Activated T-helper 2 cell treated with anti-CD3 and anti-CD28 coated beads, Interferon-gamma antibody, Interleukin-2, Interleukin-4, amounts not matched to agents 10 μg/mL and 5 μg/mL and 100 μg/mL, durations not matched to agents 14 hours and 24 hours and 36 hours (primary cell): Measurements from ENCODE around the gene SUN1. TPM values are rescaled to one million over a fixed set of nuclear protein-coding genes. Genes with fewer than 3 reads are reported as not detected.
"Not testable (repeated sequence)": the region's sequence is repeated elsewhere in the genome, so short reads cannot be mapped to it uniquely, and the experiment has no call there.

Experiments used
- DNase-seq: peaks from one replicate; pipeline ENCODE4 v3.0.0; 2021; ENCODE audit warnings: low spot score
- H3K27ac Mint-ChIP-seq: one replicate; pipeline ENCODE4 v1.8.0; 2021; ENCODE audit warnings: mixed read lengths
- H3K27me3 Mint-ChIP-seq: one replicate; pipeline ENCODE4 v1.8.0; 2021; ENCODE audit warnings: low read depth, mixed read lengths
- H3K36me3 Mint-ChIP-seq: one replicate; pipeline ENCODE4 v1.8.0; 2021; ENCODE audit warnings: low read depth, mixed read lengths
- H3K4me1 Mint-ChIP-seq: one replicate; pipeline ENCODE4 v1.8.0; 2021; ENCODE audit warnings: low read depth, mixed read lengths
- H3K4me3 Mint-ChIP-seq: one replicate; pipeline ENCODE4 v1.8.0; 2021; ENCODE audit warnings: low read depth, mild to moderate bottlenecking, moderate library complexity, mixed read lengths
- H3K9me3 Mint-ChIP-seq: one replicate; pipeline ENCODE4 v1.8.0; 2021; ENCODE audit warnings: mixed read lengths
- intact Hi-C: fragments of 100-400 bp; cut with micrococcal nuclease; formaldehyde crosslinking; loops from one replicate; pipeline ENCODE4 v1.15.1; 2023
- total RNA-seq: library from RNA; stranded (reverse); gene quantifications from 2 replicates; pipeline ENCODE4 v1.2.3, GENCODE V29; 2022

The SUN1 gene
- total RNA-seq, 1 donor from 2014 or later: 87.7 TPM

- DNase-seq, intact Hi-C loops, H3K4me1 Mint-ChIP-seq, H3K27ac Mint-ChIP-seq, H3K27me3 Mint-ChIP-seq, H3K36me3 Mint-ChIP-seq, H3K4me3 Mint-ChIP-seq, H3K9me3 Mint-ChIP-seq: not testable (repeated sequence)
These were observed 35.7 kb upstream of the SUN1 start for GRCh38 chr7:796434-797169.

- Mint-ChIP-seq H3K9me3 (no peaks in the 10 kb centered on the region), H3K27me3 (peaks cover 4% of the 10 kb centered on the region), H3K4me1 (no peaks in the 10 kb centered on the region), H3K27ac (no peak overlapping the region), H3K36me3 (no peaks in the 10 kb centered on the region), H3K4me3 (no peak overlapping the region)
- no peak for DNase-seq
- intact Hi-C loops: no loop called here
These were observed 33.3 kb upstream of the SUN1 start for GRCh38 chr7:798921-799470.

DNA sequence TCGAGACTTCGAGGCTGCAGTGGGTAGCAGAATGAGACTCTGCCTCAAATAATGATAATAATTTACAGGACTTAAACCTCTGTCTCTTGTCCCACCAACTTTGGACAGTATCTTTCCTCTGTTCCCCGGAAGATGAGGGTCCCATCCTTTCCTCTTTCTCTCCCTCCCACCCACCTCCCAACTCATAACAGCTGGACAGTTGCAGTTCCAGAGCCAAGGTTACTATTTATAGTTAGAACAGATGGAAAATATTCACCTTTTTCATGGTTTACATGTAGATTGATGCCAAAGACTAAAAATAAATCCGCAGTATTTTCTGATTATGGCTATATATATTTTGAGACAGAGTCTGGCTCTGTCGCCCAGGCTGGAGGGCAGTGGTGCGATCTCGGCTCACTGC lies 31.6 kb upstream of the SUN1 start:
- no peak overlapping the region for H3K27ac Mint-ChIP-seq
- H3K4me1 Mint-ChIP-seq: no peaks in the 10 kb centered on the region
- no peaks in the 10 kb centered on the region for H3K9me3 Mint-ChIP-seq
- intact Hi-C loops: no loop called here
- no peaks in the 10 kb centered on the region for H3K36me3 Mint-ChIP-seq
- DNase-seq: no peak
- no peak overlapping the region for H3K4me3 Mint-ChIP-seq
- H3K27me3 Mint-ChIP-seq: peaks cover 5% of the 10 kb centered on the region

GRCh38 chr7:801351-801750 lies 30.9 kb upstream of the SUN1 start:
- intact Hi-C loops, H3K27ac Mint-ChIP-seq, H3K27me3 Mint-ChIP-seq, H3K4me3 Mint-ChIP-seq, DNase-seq, H3K36me3 Mint-ChIP-seq, H3K4me1 Mint-ChIP-seq, H3K9me3 Mint-ChIP-seq: not testable (repeated sequence)

GRCh38 chr7:801940-802381 lies 30.3 kb upstream of the SUN1 start:
- H3K27me3 Mint-ChIP-seq: peaks cover 5% of the 10 kb centered on the region
- intact Hi-C loops: no loop called here
- DNase-seq: no peak

GRCh38 chr7:802500-803242 lies 29.6 kb upstream of the SUN1 start:
- Mint-ChIP-seq H3K27ac (no peak overlapping the region), H3K4me1 (no peaks in the 10 kb centered on the region), H3K36me3 (no peaks in the 10 kb centered on the region), H3K27me3 (peaks cover 5% of the 10 kb centered on the region), H3K4me3 (no peak overlapping the region), H3K9me3 (no peaks in the 10 kb centered on the region)
- intact Hi-C loops: no loop called here
- no peak for DNase-seq

More at GRCh38 chr7:801940-802381, 30.3 kb upstream of the SUN1 start:
- Mint-ChIP-seq H3K27ac (no peak overlapping the region), H3K9me3 (no peaks in the 10 kb centered on the region), H3K4me1 (no peaks in the 10 kb centered on the region), H3K4me3 (no peak overlapping the region), H3K36me3 (no peaks in the 10 kb centered on the region)

- no peak for DNase-seq
- peaks cover 8% of the 10 kb centered on the region for H3K27me3 Mint-ChIP-seq
- no peak overlapping the region for H3K4me3 Mint-ChIP-seq
- intact Hi-C loops: no loop called here
- no peaks in the 10 kb centered on the region for H3K36me3 Mint-ChIP-seq
- H3K4me1 Mint-ChIP-seq: no peaks in the 10 kb centered on the region
- H3K9me3 Mint-ChIP-seq: no peaks in the 10 kb centered on the region
- H3K27ac Mint-ChIP-seq: no peak overlapping the region
These were observed 29.0 kb upstream of the SUN1 start for GRCh38 chr7:803243-803635.

DNA sequence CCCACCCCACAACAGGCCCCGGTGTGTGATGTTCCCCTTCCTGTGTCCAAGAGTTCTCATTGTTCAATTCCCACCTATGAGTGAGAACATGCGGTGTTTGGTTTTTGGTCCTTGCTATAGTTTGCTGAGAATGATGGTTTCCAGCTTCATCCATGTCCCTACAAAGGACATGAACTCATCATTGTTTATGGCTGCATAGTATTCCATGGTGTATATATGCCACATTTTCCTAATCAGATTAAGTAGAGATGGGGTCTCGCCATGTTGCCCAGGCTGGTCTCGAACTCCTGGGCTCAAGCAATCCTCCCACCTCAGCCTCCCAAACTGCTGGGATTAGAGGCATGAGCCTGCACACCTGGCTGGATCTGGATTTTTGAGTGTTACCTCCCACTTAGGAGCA lies 28.5 kb upstream of the SUN1 start:
- H3K27ac Mint-ChIP-seq, H3K36me3 Mint-ChIP-seq, H3K9me3 Mint-ChIP-seq, H3K4me3 Mint-ChIP-seq, DNase-seq, H3K27me3 Mint-ChIP-seq, intact Hi-C loops, H3K4me1 Mint-ChIP-seq: not testable (repeated sequence)

DNA sequence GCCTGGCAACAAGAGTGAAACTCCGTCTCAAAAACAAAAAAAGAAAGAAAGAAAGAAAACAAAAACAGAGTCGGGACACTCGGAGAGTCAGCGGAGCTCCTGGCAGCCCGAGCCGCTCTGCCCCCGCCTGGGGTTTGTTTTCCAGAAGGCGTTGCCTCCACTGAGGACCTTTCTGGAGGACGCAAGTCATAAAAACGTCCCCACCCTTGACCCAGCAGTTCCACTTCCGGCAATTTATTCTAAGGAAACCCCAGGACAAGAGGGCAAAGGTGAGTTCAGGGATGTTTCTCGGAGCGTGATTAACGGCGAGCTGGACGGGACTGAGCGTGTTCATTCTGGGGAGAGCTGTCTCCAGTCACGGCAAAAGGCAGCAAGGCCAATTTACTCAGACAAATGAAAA lies 27.0 kb upstream of the SUN1 start:
- no peaks in the 10 kb centered on the region for H3K4me1 Mint-ChIP-seq

GRCh38 chr7:815284-816216 lies 16.7 kb upstream of the SUN1 start:
- H3K4me3 Mint-ChIP-seq: peak overlapping the region; percentile 70
- intact Hi-C loops: loop anchor here (2.0 to 10.0 kb wide), 4 partner anchors 15 to 201 kb away; partner anchors contain the start of genes DNAAF5, GET4 and PRKAR1B
- H3K36me3 Mint-ChIP-seq: peaks cover 18% of the 10 kb centered on the region
- no peak overlapping the region for H3K27ac Mint-ChIP-seq
- peaks cover 24% of the 10 kb centered on the region for H3K27me3 Mint-ChIP-seq
- peaks cover 37% of the 10 kb centered on the region for H3K4me1 Mint-ChIP-seq
- H3K9me3 Mint-ChIP-seq: no peaks in the 10 kb centered on the region
- no peak for DNase-seq

More for the DNA sequence above, 27.0 kb upstream of the SUN1 start:
- no peak overlapping the region for H3K27ac Mint-ChIP-seq
- no peak overlapping the region for H3K4me3 Mint-ChIP-seq
- H3K27me3 Mint-ChIP-seq: peaks cover 15% of the 10 kb centered on the region
- intact Hi-C loops: no loop called here
- H3K36me3 Mint-ChIP-seq: no peaks in the 10 kb centered on the region
- DNase-seq: no peak
- no peaks in the 10 kb centered on the region for H3K9me3 Mint-ChIP-seq

DNA sequence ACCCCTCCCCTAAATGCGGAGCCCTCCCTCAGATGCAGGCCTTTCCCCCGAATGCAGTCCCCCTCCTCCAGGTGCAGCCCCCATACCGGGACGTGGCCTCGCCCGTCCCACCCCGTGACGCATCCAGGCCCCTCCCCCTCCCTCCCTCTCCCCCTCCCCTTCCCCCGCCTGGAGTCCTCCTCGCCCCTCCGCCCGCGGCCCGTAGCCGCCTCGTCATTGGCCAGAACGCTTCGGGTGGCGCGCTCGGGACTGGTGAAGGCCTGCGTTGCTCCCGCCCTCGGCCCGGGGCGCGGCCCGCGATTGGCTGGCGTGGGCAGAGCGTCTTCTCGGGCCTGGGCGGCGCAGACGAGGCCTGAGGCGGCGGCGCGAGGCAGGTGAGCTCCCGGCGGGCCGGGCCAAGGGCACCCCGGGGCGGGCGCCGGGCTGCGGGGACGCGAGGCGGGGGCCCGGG lies 16.0 kb upstream of the SUN1 start:
- Mint-ChIP-seq H3K27ac (no peak overlapping the region), H3K4me1 (peaks cover 41% of the 10 kb centered on the region), H3K4me3 (peak overlapping the region; percentile 69), H3K36me3 (peaks cover 24% of the 10 kb centered on the region), H3K27me3 (peaks cover 23% of the 10 kb centered on the region), H3K9me3 (no peaks in the 10 kb centered on the region)
- intact Hi-C loops: loop anchor here (2.0 to 10.0 kb wide), 4 partner anchors 14 to 202 kb away; partner anchors contain the start of genes DNAAF5, GET4 and PRKAR1B
- peak; percentile 95 for DNase-seq
